GM10248 (cell line): ENCODE data around the gene RAX.

ENCODE experiments used
- CTCF ChIA-PET: fragments of 300-600 bp; sonication (Branson Sonifier 250); formaldehyde crosslinking; extraction: SDS; loops from one replicate; lab custom pipeline; 2021; ENCODE audit warnings: antibody characterized with exemption; lab: Yijun Ruan, JAX
- POLR2A ChIA-PET: fragments of 350-650 bp; sonication (Branson Sonifier 250); formaldehyde crosslinking; extraction: SDS; loops from one replicate; lab custom pipeline; 2020; ENCODE audit warnings: antibody characterized with exemption; lab: Yijun Ruan, JAX
- DNase-seq: peaks from one replicate; pipeline ENCODE4 v3.0.0; 2012; ENCODE audit errors: extremely low spot score
- CTCF ChIP-seq: IDR thresholded peaks from 2 replicates; pipeline ENCODE4 v1.5.1; 2012; ENCODE audit warnings: mild to moderate bottlenecking, low read depth; ENCODE audit errors: extremely low read depth, missing control alignments, control extremely low read depth

RAX gene

GRCh38 chr18:59218018-59218417, 55.2 kb downstream of the RAX start:
- TF ChIP-seq CTCF, result no peak
- ChIA-PET POLR2A (no interaction called here), CTCF (interaction anchor here (1.0 to 1.1 kb wide), 2 partner anchors 12 to 184 kb away, joined by 3 read pairs; no protein-coding TSS in a partner anchor)
- DNase-seq, result no peak
